A673 (cell line): Measurements from ENCODE around the gene SNX33.

Experiments used
- EZH2 ChIP-seq: fragments of 200-600 bp; sonication (generic); IDR thresholded peaks from 2 replicates; pipeline ENCODE4 v1.6.1; 2017; ENCODE audit warnings: borderline replicate concordance, low read depth, mild to moderate bottlenecking, mixed read lengths, antibody characterized with exemption, low read length; ENCODE audit not compliant: poor library complexity, severe bottlenecking
- TF ChIP-seq, protein P1 (sequence below): fragments of 300-800, 200-600 bp; sonication (generic); conservative IDR thresholded peaks from 2 replicates; pipeline ENCODE4 v1.5.1; 2017; ENCODE audit warnings: low read depth, mild to moderate bottlenecking, antibody characterized with exemption, low read length, moderate library complexity, mixed read lengths

DNA sequence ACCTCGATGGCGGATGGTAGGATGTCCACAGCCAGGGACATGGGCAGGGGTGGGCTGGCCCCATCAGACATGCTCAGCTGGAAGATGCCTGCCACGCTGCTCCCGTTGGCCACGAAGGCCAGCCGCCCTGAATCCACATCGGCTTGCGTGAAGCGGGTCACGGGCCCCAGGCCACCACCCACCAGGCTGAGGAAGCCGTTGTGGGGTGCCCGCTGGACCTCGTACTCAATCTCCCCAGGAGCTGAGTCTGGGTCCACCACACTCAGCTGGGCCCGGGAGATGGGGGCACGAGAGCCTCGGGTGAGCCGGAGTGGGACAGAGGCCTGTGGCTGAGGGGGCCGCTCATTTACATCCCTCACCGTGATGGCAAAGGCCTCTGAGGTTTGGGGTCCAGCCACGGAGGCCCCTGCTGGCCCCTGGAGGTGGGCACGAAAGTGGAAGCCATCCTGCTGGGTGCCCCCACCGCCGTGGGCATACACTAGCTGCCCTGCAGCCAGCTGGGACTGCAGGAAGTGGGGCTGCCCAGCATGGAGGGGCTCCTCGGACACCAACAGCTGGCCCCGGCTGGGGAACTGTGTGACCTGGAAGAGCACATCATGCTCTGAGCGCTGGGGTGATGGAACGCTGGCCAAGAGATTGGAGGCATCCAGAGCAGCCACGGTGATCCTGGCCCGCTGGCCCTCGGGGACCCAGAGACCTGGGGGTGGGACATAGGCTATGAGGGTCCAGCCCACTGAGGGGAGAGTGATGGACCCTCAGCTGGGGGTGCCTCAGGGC, 29.2 kb downstream of the SNX33 start:
- TF ChIP-seq, protein P1, sequence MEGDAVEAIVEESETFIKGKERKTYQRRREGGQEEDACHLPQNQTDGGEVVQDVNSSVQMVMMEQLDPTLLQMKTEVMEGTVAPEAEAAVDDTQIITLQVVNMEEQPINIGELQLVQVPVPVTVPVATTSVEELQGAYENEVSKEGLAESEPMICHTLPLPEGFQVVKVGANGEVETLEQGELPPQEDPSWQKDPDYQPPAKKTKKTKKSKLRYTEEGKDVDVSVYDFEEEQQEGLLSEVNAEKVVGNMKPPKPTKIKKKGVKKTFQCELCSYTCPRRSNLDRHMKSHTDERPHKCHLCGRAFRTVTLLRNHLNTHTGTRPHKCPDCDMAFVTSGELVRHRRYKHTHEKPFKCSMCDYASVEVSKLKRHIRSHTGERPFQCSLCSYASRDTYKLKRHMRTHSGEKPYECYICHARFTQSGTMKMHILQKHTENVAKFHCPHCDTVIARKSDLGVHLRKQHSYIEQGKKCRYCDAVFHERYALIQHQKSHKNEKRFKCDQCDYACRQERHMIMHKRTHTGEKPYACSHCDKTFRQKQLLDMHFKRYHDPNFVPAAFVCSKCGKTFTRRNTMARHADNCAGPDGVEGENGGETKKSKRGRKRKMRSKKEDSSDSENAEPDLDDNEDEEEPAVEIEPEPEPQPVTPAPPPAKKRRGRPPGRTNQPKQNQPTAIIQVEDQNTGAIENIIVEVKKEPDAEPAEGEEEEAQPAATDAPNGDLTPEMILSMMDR, result no peak
- TF ChIP-seq EZH2, result no peak
